ENCODE measurements around the gene PKNOX2.

Gene PKNOX2

GRCh38 chr11:125382822-125383221, 218.3 kb downstream of the PKNOX2 start:
- no peak for DNase-seq (ENCODE audit: low spot score)

GRCh38 chr11:125384825-125385224, 220.3 kb downstream of the PKNOX2 start:
- DNase-seq (ENCODE audit: low spot score), result no peak

- DNase-seq (ENCODE audit: low spot score), result no peak
Observed at GRCh38 chr11:125387901-125388300, 223.3 kb downstream of the PKNOX2 start.

- DNase-seq (ENCODE audit: low spot score), result no peak
Observed at GRCh38 chr11:125388611-125389010, 224.1 kb downstream of the PKNOX2 start.

- DNase-seq (ENCODE audit: low spot score), result no peak
Observed at GRCh38 chr11:125389339-125390166, 225.0 kb downstream of the PKNOX2 start.

GRCh38 chr11:125390946-125391345, 226.4 kb downstream of the PKNOX2 start:
- DNase-seq (ENCODE audit: low spot score), result peak; percentile 78

- no peak for DNase-seq (ENCODE audit: low spot score)
Observed at GRCh38 chr11:125393331-125393730, 228.8 kb downstream of the PKNOX2 start.

GRCh38 chr11:125394296-125394695, 229.7 kb downstream of the PKNOX2 start:
- DNase-seq (ENCODE audit: low spot score), result no peak

- no peak for DNase-seq (ENCODE audit: low spot score)
Observed at GRCh38 chr11:125397421-125397820, 232.9 kb downstream of the PKNOX2 start.

GRCh38 chr11:125398475-125398874, 233.9 kb downstream of the PKNOX2 start:
- no peak for DNase-seq (ENCODE audit: low spot score)

GRCh38 chr11:125398994-125399640, 234.6 kb downstream of the PKNOX2 start:
- DNase-seq (ENCODE audit: low spot score), result no peak

GRCh38 chr11:125399945-125400344, 235.4 kb downstream of the PKNOX2 start:
- no peak for DNase-seq (ENCODE audit: low spot score)

- DNase-seq (ENCODE audit: low spot score), result no peak
Observed at GRCh38 chr11:125401235-125401634, 236.7 kb downstream of the PKNOX2 start.

GRCh38 chr11:125401746-125402145, 237.2 kb downstream of the PKNOX2 start:
- no peak for DNase-seq (ENCODE audit: low spot score)

GRCh38 chr11:125402435-125402834, 237.9 kb downstream of the PKNOX2 start:
- DNase-seq (ENCODE audit: low spot score), result peak; percentile 38

GRCh38 chr11:125404157-125404810, 239.7 kb downstream of the PKNOX2 start:
- DNase-seq (ENCODE audit: low spot score), result no peak

GRCh38 chr11:125404811-125405790, 240.6 kb downstream of the PKNOX2 start:
- peak; percentile 89 for DNase-seq (ENCODE audit: low spot score)

- DNase-seq (ENCODE audit: low spot score), result no peak
Observed at GRCh38 chr11:125407046-125407445, 242.5 kb downstream of the PKNOX2 start.

- no peak for DNase-seq (ENCODE audit: low spot score)
Observed at GRCh38 chr11:125408311-125408711, 243.8 kb downstream of the PKNOX2 start.

GRCh38 chr11:125410091-125410490, 245.5 kb downstream of the PKNOX2 start:
- no peak for DNase-seq (ENCODE audit: low spot score)

- DNase-seq (ENCODE audit: low spot score), result no peak
Observed at GRCh38 chr11:125412177-125412496, 247.6 kb downstream of the PKNOX2 start.

GRCh38 chr11:125412509-125412908, 248.0 kb downstream of the PKNOX2 start:
- no peak for DNase-seq (ENCODE audit: low spot score)

Measured in AG20443 (cell line).